Activated CD8-positive, alpha-beta memory T cell treated with anti-CD3 and anti-CD28 coated beads, Interleukin-2, amount 10 ng/mL, durations not matched to agents 7 days and 5 days (primary cell): ENCODE results near the gene OR8K5. TPM values are rescaled to one million over a fixed set of nuclear protein-coding genes. Genes with fewer than 3 reads are reported as not detected.
"Not testable (repeated sequence)": the region's sequence is repeated elsewhere in the genome, so short reads cannot be mapped to it uniquely, and the experiment has no call there.

Experiments
- ATAC-seq: fragments of 150-1000 bp; cut with Tn5 transposase; one replicate; pipeline ENCODE4 v1.10.0; 2021; ENCODE audit warnings: moderate library complexity
- CTCF ChIA-PET: fragments of 350-600 bp; sonication (Branson Sonifier 250); formaldehyde crosslinking; loops from one replicate; lab custom pipeline; 2021; ENCODE audit warnings: antibody characterized with exemption; lab: Charles Lee
- DNase-seq: peaks from one replicate; pipeline ENCODE4 v3.0.0-alpha.2; 2020
- H3K27ac Mint-ChIP-seq: one replicate; pipeline ENCODE4 v1.8.0; 2021; ENCODE audit warnings: mild to moderate bottlenecking, mixed read lengths
- H3K27me3 Mint-ChIP-seq: one replicate; pipeline ENCODE4 v1.8.0; 2021; ENCODE audit warnings: mixed read lengths
- H3K36me3 Mint-ChIP-seq: one replicate; pipeline ENCODE4 v1.8.0; 2021; ENCODE audit warnings: mild to moderate bottlenecking, mixed read lengths
- H3K4me1 Mint-ChIP-seq: one replicate; pipeline ENCODE4 v1.8.0; 2021; ENCODE audit warnings: mixed read lengths
- H3K4me3 Mint-ChIP-seq: one replicate; pipeline ENCODE4 v1.8.0; 2021; ENCODE audit warnings: mild to moderate bottlenecking, moderate library complexity, mixed read lengths
- H3K9me3 Mint-ChIP-seq: one replicate; pipeline ENCODE4 v1.8.0; 2022; ENCODE audit warnings: low read depth, mixed read lengths
- total RNA-seq, 2 experiments: library from RNA; stranded (reverse); gene quantifications; one replicate each; pipeline ENCODE4 v1.2.3, GENCODE V29; 2021

Gene OR8K5
- total RNA-seq = not detected

GRCh38 chr11:56160217-56160616, at the start of gene OR8K5:
Gene OR8K5, minus strand, starts transcription at chr11:56160317. Its CDS starts 0 bp downstream, at chr11:56160317.
- no peaks in the 10 kb centered on the region for H3K27me3 Mint-ChIP-seq
- H3K36me3 Mint-ChIP-seq = no peaks in the 10 kb centered on the region
- DNase-seq = no peak
- H3K4me1 Mint-ChIP-seq = no peaks in the 10 kb centered on the region
- no peak within 1 kb of the TSS for H3K27ac Mint-ChIP-seq
- no peak within 1 kb of the TSS for H3K4me3 Mint-ChIP-seq
- CTCF ChIA-PET = no interaction called here
- peaks cover 8% of the 10 kb centered on the region for H3K9me3 Mint-ChIP-seq
- ATAC-seq = no peak

- DNase-seq = no peak
- CTCF ChIA-PET = no interaction called here
Measured at GRCh38 chr11:56207790-56208189, 47.7 kb upstream of the OR8K5 start.

GRCh38 chr11:56197367-56197766, 37.2 kb upstream of the OR8K5 start:
- H3K36me3 Mint-ChIP-seq = no peaks in the 10 kb centered on the region

More at GRCh38 chr11:56207790-56208189, 47.7 kb upstream of the OR8K5 start:
- no peaks in the 10 kb centered on the region for H3K36me3 Mint-ChIP-seq
- no peaks in the 10 kb centered on the region for H3K4me1 Mint-ChIP-seq
- no peaks in the 10 kb centered on the region for H3K27me3 Mint-ChIP-seq
- H3K9me3 Mint-ChIP-seq = peaks cover 16% of the 10 kb centered on the region
- no peak overlapping the region for H3K4me3 Mint-ChIP-seq
- no peak overlapping the region for H3K27ac Mint-ChIP-seq
- ATAC-seq = no peak

GRCh38 chr11:56196705-56197104, 36.6 kb upstream of the OR8K5 start:
- CTCF ChIA-PET = no interaction called here
- H3K27me3 Mint-ChIP-seq = no peaks in the 10 kb centered on the region
- no peak overlapping the region for H3K27ac Mint-ChIP-seq
- peaks cover 12% of the 10 kb centered on the region for H3K9me3 Mint-ChIP-seq
- ATAC-seq = no peak
- DNase-seq = no peak
- no peaks in the 10 kb centered on the region for H3K4me1 Mint-ChIP-seq
- H3K4me3 Mint-ChIP-seq = no peak overlapping the region
- no peaks in the 10 kb centered on the region for H3K36me3 Mint-ChIP-seq

More at GRCh38 chr11:56197367-56197766, 37.2 kb upstream of the OR8K5 start:
- CTCF ChIA-PET = no interaction called here
- H3K27me3 Mint-ChIP-seq = no peaks in the 10 kb centered on the region
- H3K9me3 Mint-ChIP-seq = peaks cover 12% of the 10 kb centered on the region
- no peak for ATAC-seq
- no peaks in the 10 kb centered on the region for H3K4me1 Mint-ChIP-seq
- H3K27ac Mint-ChIP-seq = no peak overlapping the region
- H3K4me3 Mint-ChIP-seq = no peak overlapping the region
- DNase-seq = no peak

GRCh38 chr11:56188602-56189001, 28.5 kb upstream of the OR8K5 start:
- H3K9me3 Mint-ChIP-seq = peaks cover 12% of the 10 kb centered on the region
- H3K4me1 Mint-ChIP-seq = no peaks in the 10 kb centered on the region
- DNase-seq (no peak), ATAC-seq (no peak)
- no peak overlapping the region for H3K4me3 Mint-ChIP-seq
- H3K27me3 Mint-ChIP-seq = no peaks in the 10 kb centered on the region
- H3K27ac Mint-ChIP-seq = no peak overlapping the region
- CTCF ChIA-PET = no interaction called here
- no peaks in the 10 kb centered on the region for H3K36me3 Mint-ChIP-seq

- H3K4me3 Mint-ChIP-seq = no peak overlapping the region
- no peaks in the 10 kb centered on the region for H3K4me1 Mint-ChIP-seq
- CTCF ChIA-PET = no interaction called here
- no peaks in the 10 kb centered on the region for H3K36me3 Mint-ChIP-seq
- H3K27me3 Mint-ChIP-seq = no peaks in the 10 kb centered on the region
- DNase-seq (no peak), ATAC-seq (no peak)
- no peak overlapping the region for H3K27ac Mint-ChIP-seq
- peaks cover 17% of the 10 kb centered on the region for H3K9me3 Mint-ChIP-seq
Measured at GRCh38 chr11:56183459-56183858, 23.3 kb upstream of the OR8K5 start.

- CTCF ChIA-PET = no interaction called here
- no peaks in the 10 kb centered on the region for H3K36me3 Mint-ChIP-seq
- H3K27ac Mint-ChIP-seq = no peak within 1 kb of the TSS
- H3K27me3 Mint-ChIP-seq = no peaks in the 10 kb centered on the region
- H3K4me3 Mint-ChIP-seq = no peak within 1 kb of the TSS
- DNase-seq = no peak
- H3K9me3 Mint-ChIP-seq = peaks cover 13% of the 10 kb centered on the region
- no peak for ATAC-seq
- H3K4me1 Mint-ChIP-seq = no peaks in the 10 kb centered on the region
Measured at GRCh38 chr11:56176318-56176717, 16.2 kb upstream of the OR8K5 start, which contains the start of gene OR5J2. Gene OR5J2, plus strand, starts transcription at chr11:56176618. Its CDS starts 0 bp downstream, at chr11:56176618.

- H3K4me1 Mint-ChIP-seq = no peaks in the 10 kb centered on the region
- no peaks in the 10 kb centered on the region for H3K36me3 Mint-ChIP-seq
- ATAC-seq (no peak), DNase-seq (no peak)
- no peak overlapping the region for H3K4me3 Mint-ChIP-seq
- no peak overlapping the region for H3K27ac Mint-ChIP-seq
- CTCF ChIA-PET = no interaction called here
- H3K9me3 Mint-ChIP-seq = peaks cover 18% of the 10 kb centered on the region
- H3K27me3 Mint-ChIP-seq = no peaks in the 10 kb centered on the region
Measured at GRCh38 chr11:56172256-56172830, 12.2 kb upstream of the OR8K5 start.

- H3K36me3 Mint-ChIP-seq = no peaks in the 10 kb centered on the region
- no peak overlapping the region for H3K27ac Mint-ChIP-seq
- H3K4me1 Mint-ChIP-seq = no peaks in the 10 kb centered on the region
- no peaks in the 10 kb centered on the region for H3K27me3 Mint-ChIP-seq
- CTCF ChIA-PET = no interaction called here
- no peak for ATAC-seq
- peaks cover 5% of the 10 kb centered on the region for H3K9me3 Mint-ChIP-seq
- DNase-seq = no peak
- H3K4me3 Mint-ChIP-seq = no peak overlapping the region
Measured at GRCh38 chr11:56163804-56164203, 3.7 kb upstream of the OR8K5 start.

- H3K36me3 Mint-ChIP-seq = no peaks in the 10 kb centered on the region
- no peak overlapping the region for H3K4me3 Mint-ChIP-seq
- CTCF ChIA-PET = no interaction called here
- H3K27ac Mint-ChIP-seq = no peak overlapping the region
- no peaks in the 10 kb centered on the region for H3K4me1 Mint-ChIP-seq
- H3K27me3 Mint-ChIP-seq = no peaks in the 10 kb centered on the region
- peaks cover 14% of the 10 kb centered on the region for H3K9me3 Mint-ChIP-seq
- ATAC-seq (no peak), DNase-seq (no peak)
Measured at GRCh38 chr11:56152333-56152732, 7.8 kb downstream of the OR8K5 start.

- Mint-ChIP-seq H3K4me1 (no peaks in the 10 kb centered on the region), H3K27ac (no peak overlapping the region), H3K27me3 (no peaks in the 10 kb centered on the region), H3K4me3 (no peak overlapping the region), H3K36me3 (no peaks in the 10 kb centered on the region), H3K9me3 (peaks cover 14% of the 10 kb centered on the region)
- CTCF ChIA-PET = no interaction called here
- ATAC-seq (no peak), DNase-seq (no peak)
Measured at GRCh38 chr11:56151376-56151775, 8.7 kb downstream of the OR8K5 start.

GRCh38 chr11:56143681-56144080, 16.4 kb downstream of the OR8K5 start:
- H3K4me1 Mint-ChIP-seq = not testable (repeated sequence)

GRCh38 chr11:56140151-56140661, 19.9 kb downstream of the OR8K5 start, which contains the start of gene OR8J3:
Gene OR8J3, minus strand, starts transcription at chr11:56140201. Its CDS starts 2,483 bp downstream, at chr11:56137718.
- no peaks in the 10 kb centered on the region for H3K36me3 Mint-ChIP-seq
- H3K9me3 Mint-ChIP-seq = peaks cover 5% of the 10 kb centered on the region
- ATAC-seq (no peak), DNase-seq (no peak)
- H3K27me3 Mint-ChIP-seq = no peaks in the 10 kb centered on the region
- no peak within 1 kb of the TSS for H3K4me3 Mint-ChIP-seq
- CTCF ChIA-PET = no interaction called here
- no peaks in the 10 kb centered on the region for H3K4me1 Mint-ChIP-seq
- H3K27ac Mint-ChIP-seq = no peak within 1 kb of the TSS

More at GRCh38 chr11:56143681-56144080, 16.4 kb downstream of the OR8K5 start:
- DNase-seq, CTCF ChIA-PET, H3K27ac Mint-ChIP-seq, H3K4me3 Mint-ChIP-seq, H3K27me3 Mint-ChIP-seq, H3K9me3 Mint-ChIP-seq, H3K36me3 Mint-ChIP-seq, ATAC-seq: not testable (repeated sequence)

GRCh38 chr11:56122073-56122472, 38.0 kb downstream of the OR8K5 start, which contains the start of gene OR8H3:
Gene OR8H3, plus strand, starts transcription at chr11:56122373. Its CDS starts 0 bp downstream, at chr11:56122373.
- Mint-ChIP-seq H3K4me1 (no peaks in the 10 kb centered on the region), H3K9me3 (peaks cover 13% of the 10 kb centered on the region), H3K27ac (no peak within 1 kb of the TSS), H3K27me3 (no peaks in the 10 kb centered on the region), H3K4me3 (no peak within 1 kb of the TSS), H3K36me3 (no peaks in the 10 kb centered on the region)
- DNase-seq = no peak
- CTCF ChIA-PET = no interaction called here
- no peak for ATAC-seq
